TTC549 (cell line): ENCODE measurements around the gene HUWE1.

ENCODE experiments used
- FAIRE-seq: peaks from 2 replicates; lab custom pipeline; 2012; peaks lifted over from hg19 to GRCh38; lab: Jason Lieb, UNC

The HUWE1 gene

GRCh38 chrX:53684415-53685192 is 1.9 kb downstream of the HUWE1 start:
- FAIRE-seq: no peak

- peak; percentile 88 for FAIRE-seq
These were observed 2.7 kb downstream of the HUWE1 start for GRCh38 chrX:53683556-53684414.

GRCh38 chrX:53682885-53683555 is 3.5 kb downstream of the HUWE1 start:
- no peak for FAIRE-seq

- no peak for FAIRE-seq
These were observed 4.9 kb downstream of the HUWE1 start for GRCh38 chrX:53681661-53682060.

- no peak for FAIRE-seq
These were observed 7.9 kb downstream of the HUWE1 start for GRCh38 chrX:53678667-53679066.

GRCh38 chrX:53677286-53677685 is 9.2 kb downstream of the HUWE1 start:
- no peak for FAIRE-seq

- FAIRE-seq: no peak
These were observed 11.9 kb downstream of the HUWE1 start for GRCh38 chrX:53674581-53674980.

- no peak for FAIRE-seq
These were observed 17.3 kb downstream of the HUWE1 start for GRCh38 chrX:53669258-53669657.

- no peak for FAIRE-seq
These were observed 20.3 kb downstream of the HUWE1 start for GRCh38 chrX:53666171-53666570.

GRCh38 chrX:53660004-53660403 is 26.5 kb downstream of the HUWE1 start:
- no peak for FAIRE-seq

- no peak for FAIRE-seq
These were observed 27.5 kb downstream of the HUWE1 start for GRCh38 chrX:53659039-53659438.

GRCh38 chrX:53656845-53657244 is 29.7 kb downstream of the HUWE1 start:
- FAIRE-seq: no peak

- FAIRE-seq: no peak
These were observed 32.1 kb downstream of the HUWE1 start for GRCh38 chrX:53654376-53654775.

GRCh38 chrX:53644751-53645150 is 41.8 kb downstream of the HUWE1 start:
- no peak for FAIRE-seq

GRCh38 chrX:53642337-53642736 is 44.2 kb downstream of the HUWE1 start:
- no peak for FAIRE-seq

GRCh38 chrX:53639257-53639656 is 47.3 kb downstream of the HUWE1 start:
- FAIRE-seq: no peak

- FAIRE-seq: no peak
These were observed 49.0 kb downstream of the HUWE1 start for GRCh38 chrX:53637479-53637878.

GRCh38 chrX:53631156-53631555 is 55.4 kb downstream of the HUWE1 start:
- FAIRE-seq: no peak

GRCh38 chrX:53630261-53630660 is 56.3 kb downstream of the HUWE1 start:
- no peak for FAIRE-seq

GRCh38 chrX:53622431-53622830 is 64.1 kb downstream of the HUWE1 start:
- no peak for FAIRE-seq

- FAIRE-seq: no peak
These were observed 65.0 kb downstream of the HUWE1 start for GRCh38 chrX:53621418-53621986.

GRCh38 chrX:53616946-53617345 is 69.6 kb downstream of the HUWE1 start:
- FAIRE-seq: no peak

- no peak for FAIRE-seq
These were observed 80.1 kb downstream of the HUWE1 start for GRCh38 chrX:53606456-53606855.
